Measurements from ENCODE around the gene RIMOC1. TPM values are rescaled to one million over a fixed set of nuclear protein-coding genes. Genes with fewer than 3 reads are reported as not detected.

RIMOC1 gene
- total RNA-seq, 1 experiment from 2014 or later = 30.5 TPM

- no peak for TF ChIP-seq ZNF512 (CRISPR knock-in tag; IDR thresholded peaks at IDR 0.05; ENCODE audit: borderline replicate concordance)
- no peak for TF ChIP-seq FOXJ3 (CRISPR knock-in tag; IDR thresholded peaks at IDR 0.05; ENCODE audit: borderline replicate concordance)
- TF ChIP-seq MLX (CRISPR knock-in tag; IDR thresholded peaks at IDR 0.05) = no peak
- TF ChIP-seq CTCF (IDR thresholded peaks at IDR 0.05) = no peak
- TF ChIP-seq SOX15 (CRISPR knock-in tag; IDR thresholded peaks at IDR 0.05) = no peak
- no peak for TF ChIP-seq ZNF263 (CRISPR knock-in tag; IDR thresholded peaks at IDR 0.05; ENCODE audit: low read depth)
Measured at GRCh38 chr5:41883243-41883642, 20.9 kb upstream of the RIMOC1 start (continued).

GRCh38 chr5:41883936-41884335, 20.2 kb upstream of the RIMOC1 start:
- ATAC-seq = no peak
- no peak overlapping the region for H3K27ac Mint-ChIP-seq
- H3K27me3 Mint-ChIP-seq (ENCODE audit: low read depth) = no peaks in the 10 kb centered on the region; the same call in none of the 2 replicates
- H3K4me1 Mint-ChIP-seq = no peaks in the 10 kb centered on the region
- POLR2A ChIA-PET = no interaction called here
- CTCF ChIA-PET = no interaction called here
- H3K36me3 Mint-ChIP-seq = peaks cover 16% of the 10 kb centered on the region
- H3K4me3 Mint-ChIP-seq = no peak overlapping the region
- TF ChIP-seq ZNF512 (CRISPR knock-in tag; IDR thresholded peaks at IDR 0.05; ENCODE audit: borderline replicate concordance) (no peak), ZNF317 (CRISPR knock-in tag; IDR thresholded peaks at IDR 0.05; ENCODE audit: borderline replicate concordance, low read depth) (no peak), STAT6 (CRISPR knock-in tag; conservative IDR thresholded peaks at IDR 0.05; ENCODE audit: low read depth) (no peak), ATF1 (CRISPR knock-in tag; IDR thresholded peaks at IDR 0.05) (no peak), ZNF396 (CRISPR knock-in tag; IDR thresholded peaks at IDR 0.05; ENCODE audit: borderline replicate concordance) (no peak), TCF7 (CRISPR knock-in tag; IDR thresholded peaks at IDR 0.05; ENCODE audit: low read depth) (no peak), ATF2 (CRISPR knock-in tag; IDR thresholded peaks at IDR 0.05; ENCODE audit: borderline replicate concordance, low read depth) (no peak), MYBL2 (CRISPR knock-in tag; IDR thresholded peaks at IDR 0.05) (no peak), ZNF416 (CRISPR knock-in tag; IDR thresholded peaks at IDR 0.05) (no peak), NR2C2 (CRISPR knock-in tag; IDR thresholded peaks at IDR 0.05) (no peak), ZNF138 (CRISPR knock-in tag; conservative IDR thresholded peaks at IDR 0.05) (no peak), ZSCAN18 (CRISPR knock-in tag; IDR thresholded peaks at IDR 0.05) (no peak), IRF1 (CRISPR knock-in tag; IDR thresholded peaks at IDR 0.05) (no peak)
- DNase-seq (ENCODE audit: low spot score) = no peak
- peaks cover 46% of the 10 kb centered on the region for H3K9me3 Mint-ChIP-seq
